Calu3 (cell line): ENCODE measurements around the gene CDC45. TPM values are rescaled to one million over a fixed set of nuclear protein-coding genes. Genes with fewer than 3 reads are reported as not detected.

Experiments used
- BruUV-seq: library from RNA; stranded (reverse); fragments of 400-500 nt; replicated peaks from 2 replicates; lab custom pipeline; 2021; lab: Mats Ljungman, UMichigan
- CTCF ChIA-PET: fragments of 300-600 bp; sonication (Branson Sonifier 250); formaldehyde crosslinking; loops from one replicate; lab custom pipeline; 2022; ENCODE audit warnings: antibody characterized with exemption; lab: Charles Lee
- DNase-seq: peaks from one replicate; pipeline ENCODE4 v3.0.0; 2022
- H3K27ac Mint-ChIP-seq: one replicate; pipeline ENCODE4 v1.8.0; 2022; ENCODE audit warnings: mixed read lengths; ENCODE audit not compliant: unreplicated experiment
- H3K27me3 Mint-ChIP-seq: one replicate; pipeline ENCODE4 v1.8.0; 2022; ENCODE audit warnings: mixed read lengths; ENCODE audit not compliant: unreplicated experiment
- H3K36me3 Mint-ChIP-seq: one replicate; pipeline ENCODE4 v1.8.0; 2022; ENCODE audit warnings: mild to moderate bottlenecking, moderate library complexity, mixed read lengths; ENCODE audit not compliant: insufficient read depth, unreplicated experiment
- H3K4me1 Mint-ChIP-seq: one replicate; pipeline ENCODE4 v1.8.0; 2022; ENCODE audit warnings: mild to moderate bottlenecking, low read depth, mixed read lengths; ENCODE audit not compliant: unreplicated experiment
- H3K4me3 Mint-ChIP-seq: one replicate; pipeline ENCODE4 v1.8.0; 2022; ENCODE audit warnings: mild to moderate bottlenecking, low read depth, moderate library complexity, mixed read lengths; ENCODE audit not compliant: unreplicated experiment
- H3K9me3 Mint-ChIP-seq: one replicate; pipeline ENCODE4 v1.8.0; 2022; ENCODE audit warnings: low read depth, mixed read lengths; ENCODE audit not compliant: unreplicated experiment
- intact Hi-C: fragments of 100-400 bp; cut with micrococcal nuclease; formaldehyde crosslinking; loops from one replicate; pipeline ENCODE4 v1.10.0; 2022; ENCODE audit not compliant: unreplicated experiment
- total RNA-seq: library from RNA; stranded (reverse); gene quantifications from 2 replicates; pipeline ENCODE4 v1.2.3, GENCODE V29; 2022
- TF ChIP-seq, protein P1 (sequence below): fragments of 200-600 bp; IDR thresholded peaks from one replicate; pipeline ENCODE4 v1.8.0; 2022; ENCODE audit warnings: antibody characterized with exemption; ENCODE audit not compliant: unreplicated experiment

Gene CDC45
- total RNA-seq, 1 experiment from 2014 or later: 45.0 TPM

DNA sequence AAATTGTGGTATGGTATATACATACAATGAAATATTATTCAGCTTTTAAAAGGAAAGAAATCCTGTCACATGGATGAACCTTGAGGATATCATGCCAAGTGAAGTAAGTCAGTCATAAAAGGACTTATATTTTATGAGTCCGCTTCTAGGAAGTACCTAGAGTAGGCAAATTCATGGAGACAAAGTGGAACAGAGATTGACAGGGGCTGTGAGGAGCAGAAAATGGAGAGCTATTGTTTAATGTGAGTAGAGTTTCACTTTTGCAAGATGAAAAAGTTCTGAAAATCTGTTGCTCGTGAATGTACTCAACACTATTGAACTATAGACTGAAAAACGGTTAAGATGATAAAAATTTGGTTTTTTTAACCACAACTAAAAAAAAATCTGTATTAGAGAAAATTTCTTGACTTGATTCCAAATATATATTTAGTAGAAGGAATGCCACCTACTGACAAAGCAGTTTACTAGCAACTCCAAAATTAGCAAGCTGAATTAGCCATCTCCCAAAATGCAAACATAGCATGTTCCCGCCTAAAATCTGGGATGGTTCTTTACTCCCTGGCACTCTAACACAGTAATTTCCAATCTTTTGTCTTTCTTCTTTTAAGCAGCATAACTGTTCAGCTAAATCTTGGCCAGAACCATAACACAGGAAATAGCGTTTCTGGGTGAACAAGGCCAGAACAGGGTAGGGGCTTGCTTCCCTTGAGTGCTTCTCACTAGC is 2.2 kb upstream of the CDC45 start:
- Mint-ChIP-seq H3K27me3 (no peaks in the 10 kb centered on the region), H3K4me1 (peaks cover 31% of the 10 kb centered on the region), H3K27ac (peak overlapping the region; percentile 100), H3K9me3 (no peaks in the 10 kb centered on the region), H3K36me3 (peaks cover 49% of the 10 kb centered on the region), H3K4me3 (peak overlapping the region; percentile 80)
- TF ChIP-seq, protein P1, sequence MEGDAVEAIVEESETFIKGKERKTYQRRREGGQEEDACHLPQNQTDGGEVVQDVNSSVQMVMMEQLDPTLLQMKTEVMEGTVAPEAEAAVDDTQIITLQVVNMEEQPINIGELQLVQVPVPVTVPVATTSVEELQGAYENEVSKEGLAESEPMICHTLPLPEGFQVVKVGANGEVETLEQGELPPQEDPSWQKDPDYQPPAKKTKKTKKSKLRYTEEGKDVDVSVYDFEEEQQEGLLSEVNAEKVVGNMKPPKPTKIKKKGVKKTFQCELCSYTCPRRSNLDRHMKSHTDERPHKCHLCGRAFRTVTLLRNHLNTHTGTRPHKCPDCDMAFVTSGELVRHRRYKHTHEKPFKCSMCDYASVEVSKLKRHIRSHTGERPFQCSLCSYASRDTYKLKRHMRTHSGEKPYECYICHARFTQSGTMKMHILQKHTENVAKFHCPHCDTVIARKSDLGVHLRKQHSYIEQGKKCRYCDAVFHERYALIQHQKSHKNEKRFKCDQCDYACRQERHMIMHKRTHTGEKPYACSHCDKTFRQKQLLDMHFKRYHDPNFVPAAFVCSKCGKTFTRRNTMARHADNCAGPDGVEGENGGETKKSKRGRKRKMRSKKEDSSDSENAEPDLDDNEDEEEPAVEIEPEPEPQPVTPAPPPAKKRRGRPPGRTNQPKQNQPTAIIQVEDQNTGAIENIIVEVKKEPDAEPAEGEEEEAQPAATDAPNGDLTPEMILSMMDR: no peak
- intact Hi-C loops: no loop called here
- BruUV-seq: no TSS peak
- no peak for DNase-seq
- CTCF ChIA-PET: interaction anchor here (0.8 to 1.2 kb wide), 6 partner anchors 10 to 333 kb away, joined by 3 to 5 read pairs (median 4); partner anchors contain the start of genes ESS2 and SLC25A1

DNA sequence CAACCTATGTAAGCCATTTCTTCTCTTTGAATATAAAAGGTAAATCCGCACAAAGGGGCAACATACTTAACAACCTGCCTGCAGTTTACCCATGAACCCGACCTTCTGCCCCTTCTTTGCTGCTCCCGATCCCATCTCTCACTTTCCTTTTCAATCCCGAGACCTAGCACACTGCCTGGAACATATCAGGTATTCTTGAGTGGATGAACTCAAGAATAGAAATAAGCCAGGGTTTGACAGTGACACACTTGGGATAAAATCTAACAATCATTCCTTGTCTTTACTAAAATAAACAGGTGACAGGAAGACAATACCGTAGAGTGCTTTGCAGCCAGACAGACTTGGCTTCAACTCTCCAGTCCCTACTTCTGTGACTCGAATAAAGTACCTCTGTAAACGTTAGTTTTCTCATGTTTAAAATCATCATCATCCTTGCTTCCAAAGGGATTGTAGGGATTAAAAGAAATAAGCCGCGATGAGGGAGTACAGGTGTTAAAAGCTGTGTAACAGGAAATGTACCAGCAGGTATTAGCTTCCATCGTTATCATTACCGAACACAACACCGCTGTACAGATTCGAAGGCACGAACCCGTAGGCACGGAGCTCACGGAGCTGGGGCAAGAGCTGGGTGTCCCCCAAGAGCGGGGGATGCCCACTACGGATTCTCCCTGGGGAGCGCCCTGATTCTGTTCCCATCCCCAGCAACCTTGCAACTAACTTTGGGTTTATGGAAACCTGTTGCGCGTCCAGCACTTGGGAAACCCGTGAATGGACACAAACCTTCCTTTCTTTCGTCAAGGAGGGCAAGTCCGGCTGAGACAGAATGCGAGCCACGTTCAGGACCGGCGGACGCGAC is 1.4 kb upstream of the CDC45 start:
- TF ChIP-seq, protein P1: no peak
- intact Hi-C loops: no loop called here
- CTCF ChIA-PET: interaction anchor here (0.8 to 1.2 kb wide), 6 partner anchors 9 to 334 kb away, joined by 3 to 5 read pairs (median 4); partner anchors contain the start of genes ESS2 and SLC25A1
- no peak for DNase-seq
- peaks cover 47% of the 10 kb centered on the region for H3K36me3 Mint-ChIP-seq
- TSS peak; percentile 50 for BruUV-seq
- H3K9me3 Mint-ChIP-seq: no peaks in the 10 kb centered on the region
- peak overlapping the region; percentile 100 for H3K27ac Mint-ChIP-seq
- peak overlapping the region; percentile 80 for H3K4me3 Mint-ChIP-seq
- no peaks in the 10 kb centered on the region for H3K27me3 Mint-ChIP-seq
- peaks cover 31% of the 10 kb centered on the region for H3K4me1 Mint-ChIP-seq

DNA sequence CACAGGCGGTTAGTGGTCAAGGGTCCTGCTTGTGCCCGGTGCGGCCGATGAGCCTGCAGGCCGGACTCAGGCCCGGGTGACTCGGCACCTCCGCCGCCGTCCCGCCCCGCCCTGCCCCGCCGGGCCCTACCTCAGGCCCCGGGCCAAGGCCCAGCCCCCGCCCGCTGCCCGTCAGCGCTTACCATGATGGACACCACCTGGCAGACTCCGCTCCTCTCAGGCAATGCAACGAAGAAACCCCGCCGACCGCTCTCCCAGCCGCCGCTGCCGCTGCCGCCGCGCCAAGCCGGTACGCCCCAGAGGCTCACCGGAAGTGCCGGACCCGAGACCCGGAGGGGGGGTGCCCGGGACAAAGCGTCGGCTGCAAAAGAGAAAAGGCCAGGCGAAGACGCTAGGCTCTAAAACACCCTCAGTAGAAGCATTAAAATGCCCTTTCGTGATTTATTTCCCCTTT is 792 bp upstream of the CDC45 start, which contains the start of gene UFD1:
Gene UFD1, minus strand, starts transcription at position 293 of the 454 bp plus-strand sequence. Its CDS starts 108 bp downstream, at position 185.
- peak within 1 kb of the TSS; percentile 100 for H3K27ac Mint-ChIP-seq
- CTCF ChIA-PET: interaction anchor here (0.6 to 1.0 kb wide), 4 partner anchors 13 to 456 kb away, joined by 3 to 4 read pairs (median 4); partner anchors contain the start of gene ESS2
- TF ChIP-seq, protein P1: no peak
- H3K4me3 Mint-ChIP-seq: peak within 1 kb of the TSS; percentile 80
- peaks cover 31% of the 10 kb centered on the region for H3K4me1 Mint-ChIP-seq
- BruUV-seq: no TSS peak
- H3K27me3 Mint-ChIP-seq: no peaks in the 10 kb centered on the region
- intact Hi-C loops: no loop called here
- H3K36me3 Mint-ChIP-seq: peaks cover 43% of the 10 kb centered on the region
- no peaks in the 10 kb centered on the region for H3K9me3 Mint-ChIP-seq
- DNase-seq: peak; percentile 82

DNA sequence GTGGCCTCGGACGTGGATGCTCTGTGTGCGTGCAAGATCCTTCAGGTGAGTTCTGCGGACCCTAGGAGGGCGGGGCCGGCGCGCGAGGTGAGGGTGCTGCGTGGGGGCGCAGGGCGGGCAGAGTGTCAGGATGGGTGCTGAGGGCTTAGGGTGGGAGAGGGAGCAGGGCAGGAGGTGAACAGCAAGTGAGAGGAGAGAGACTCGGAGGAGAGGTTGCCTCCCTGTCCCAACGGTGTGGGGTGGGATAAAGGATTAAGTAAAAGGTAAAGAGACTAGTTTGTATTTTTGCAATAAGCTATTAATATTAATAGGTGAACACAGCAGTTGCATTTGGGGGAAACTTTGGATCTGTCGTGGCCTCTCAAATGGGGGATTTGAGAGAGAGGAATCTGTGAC is 451 bp downstream of the CDC45 start:
- intact Hi-C loops: no loop called here
- TF ChIP-seq, protein P1: no peak
- CTCF ChIA-PET: interaction anchor here (0.6 to 1.6 kb wide), 3 partner anchors 11 to 150 kb away, joined by 4 to 6 read pairs (median 4); no protein-coding TSS in a partner anchor
- Mint-ChIP-seq H3K4me3 (peak overlapping the region; percentile 80), H3K27ac (peak overlapping the region; percentile 100), H3K27me3 (no peaks in the 10 kb centered on the region), H3K36me3 (peaks cover 48% of the 10 kb centered on the region), H3K9me3 (no peaks in the 10 kb centered on the region), H3K4me1 (peaks cover 31% of the 10 kb centered on the region)
- no TSS peak for BruUV-seq
- peak; percentile 13 for DNase-seq
